Measurements from ENCODE around the gene L3MBTL3.

L3MBTL3 gene

DNA sequence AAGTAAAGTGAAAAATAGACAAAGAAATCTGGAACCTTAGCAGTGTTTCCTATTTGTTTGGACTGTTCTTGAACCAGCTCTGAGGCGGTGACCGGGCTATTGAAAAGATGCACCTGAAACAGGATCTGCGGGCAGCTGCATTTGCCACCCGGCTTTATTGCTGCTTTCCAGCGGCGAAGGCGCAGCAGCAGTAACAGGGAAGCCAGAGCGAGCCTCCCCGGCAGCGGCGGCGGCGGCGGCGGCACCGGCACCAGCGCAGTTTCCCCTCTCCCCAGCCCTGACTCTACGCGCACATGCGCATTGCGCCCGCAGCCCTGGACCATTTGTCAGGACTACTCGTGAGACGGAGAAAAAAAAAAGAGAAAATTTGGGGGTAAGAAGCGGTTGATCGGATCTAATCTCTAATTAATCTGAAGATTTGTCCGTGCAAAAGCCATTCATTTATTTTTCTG, at the start of gene L3MBTL3:
TSS of gene L3MBTL3 (plus strand) at position 290 of the 452 bp plus-strand sequence. CDS start 24,119 bp downstream, outside the sequence.
- peak; percentile 87 for DNase-seq (ENCODE audit: low spot score)

DNA sequence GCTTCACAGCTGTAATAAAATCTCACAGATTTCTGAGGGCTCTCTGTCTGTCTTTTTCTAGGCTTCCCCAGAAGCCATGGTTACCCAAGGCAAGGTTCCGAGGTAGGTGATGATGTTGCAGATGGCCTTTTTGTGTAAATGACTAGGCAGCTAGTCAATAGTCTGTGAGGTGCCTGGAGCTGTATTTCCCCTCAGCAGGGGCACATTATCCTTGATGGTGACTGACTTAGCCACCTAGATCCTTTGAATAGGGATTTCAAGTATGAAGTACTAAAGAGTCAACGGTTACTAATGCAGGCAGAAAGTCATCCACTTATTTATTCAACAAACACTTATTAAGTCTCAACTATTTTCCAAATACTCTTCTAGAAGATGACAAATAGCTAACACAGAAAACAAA, 49.3 kb upstream of the L3MBTL3 start:
- no peak for DNase-seq (ENCODE audit: low spot score)

DNA sequence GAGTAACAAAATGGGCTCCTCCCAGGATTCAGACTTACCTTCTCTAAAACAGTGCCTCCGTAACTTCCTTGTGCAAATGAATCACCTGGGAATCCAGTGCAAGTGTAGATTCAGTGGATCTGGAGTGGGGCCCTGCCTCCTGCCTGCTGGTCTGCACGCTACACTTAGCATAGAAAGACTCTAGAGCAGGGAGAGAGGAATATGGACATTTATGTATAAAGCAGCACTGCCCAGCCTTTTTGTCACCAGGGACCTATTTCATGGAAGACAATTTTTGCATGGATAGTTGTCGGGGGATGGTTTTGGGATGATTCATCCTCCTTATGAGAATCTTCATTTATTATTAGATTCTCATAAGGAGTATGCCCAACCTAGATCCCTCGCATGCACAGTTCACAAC, 42.3 kb upstream of the L3MBTL3 start:
- DNase-seq (ENCODE audit: low spot score): no peak

DNA sequence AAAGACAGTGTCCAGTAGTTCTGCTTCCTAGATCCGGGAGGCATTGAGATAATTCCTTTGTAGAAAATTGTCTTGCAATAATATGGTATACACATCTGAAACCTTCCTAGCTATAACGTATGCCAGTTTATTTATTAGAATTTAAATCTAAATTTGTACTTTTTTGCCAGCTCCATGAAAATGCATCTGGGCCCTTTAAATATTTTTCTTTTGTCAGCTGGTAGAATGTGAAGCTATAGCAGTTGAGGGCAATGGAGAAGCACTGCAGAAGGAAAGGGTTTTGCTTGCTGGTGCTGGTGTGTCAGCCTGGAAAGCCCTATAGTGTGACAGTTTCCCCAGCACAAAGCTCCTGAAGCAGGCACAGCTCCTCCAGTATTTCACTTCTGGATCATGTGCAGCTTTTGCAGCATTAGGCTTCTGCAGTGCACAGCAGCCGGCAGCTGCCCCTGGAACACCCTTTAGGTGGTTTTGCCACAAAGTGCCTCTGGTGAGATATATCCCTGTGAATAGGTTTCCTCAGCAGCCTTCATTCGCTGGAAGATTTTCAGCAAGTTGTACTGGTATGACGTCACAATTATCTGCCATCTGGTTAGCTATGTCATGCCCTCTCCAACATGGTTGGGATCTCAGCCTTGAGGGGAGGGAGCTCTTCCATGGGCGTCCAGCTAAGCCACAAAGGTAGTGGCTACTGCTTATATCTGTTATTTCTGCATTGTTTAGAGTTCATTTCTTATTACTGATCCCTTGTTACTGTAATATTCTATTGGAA, 40.0 kb upstream of the L3MBTL3 start:
- DNase-seq (ENCODE audit: low spot score): no peak

DNA sequence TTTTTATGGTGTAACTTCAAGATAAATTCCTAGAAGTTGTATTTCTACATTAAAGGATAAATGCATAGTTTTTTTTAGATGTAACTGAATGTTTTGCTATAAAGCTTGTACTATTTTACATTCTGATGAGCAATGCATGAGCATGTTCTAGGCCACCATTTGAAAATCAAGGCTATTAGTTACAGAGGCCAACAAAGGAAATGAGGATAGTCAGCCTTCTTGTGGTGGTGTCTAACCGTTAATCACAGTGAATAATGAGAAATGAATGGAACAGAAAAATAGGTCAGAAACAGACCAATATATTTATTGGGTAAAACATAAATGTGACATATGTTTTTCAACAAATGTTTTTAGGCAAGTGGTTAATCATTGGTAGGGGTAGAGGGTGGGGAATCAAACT, 37.6 kb upstream of the L3MBTL3 start:
- DNase-seq (ENCODE audit: low spot score): no peak

DNA sequence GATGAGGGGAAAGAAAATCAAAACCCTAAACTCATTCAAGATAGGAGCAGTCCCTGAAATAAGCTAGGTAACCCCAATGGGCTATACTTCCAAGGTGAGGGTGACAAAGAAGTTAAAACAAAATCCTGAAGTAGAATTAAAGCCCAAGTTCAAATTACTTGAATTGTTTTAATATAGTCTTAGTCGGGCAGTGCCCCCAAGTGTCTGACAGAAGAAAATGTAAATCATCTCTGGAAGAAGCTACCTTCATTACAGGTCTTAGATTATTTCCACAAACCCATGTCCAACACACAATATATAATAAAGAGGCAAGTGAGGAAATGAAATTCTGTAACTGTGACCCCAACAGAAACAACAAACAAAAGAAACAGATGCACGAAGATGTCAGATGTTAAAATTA, 36.8 kb upstream of the L3MBTL3 start:
- no peak for DNase-seq (ENCODE audit: low spot score)

DNA sequence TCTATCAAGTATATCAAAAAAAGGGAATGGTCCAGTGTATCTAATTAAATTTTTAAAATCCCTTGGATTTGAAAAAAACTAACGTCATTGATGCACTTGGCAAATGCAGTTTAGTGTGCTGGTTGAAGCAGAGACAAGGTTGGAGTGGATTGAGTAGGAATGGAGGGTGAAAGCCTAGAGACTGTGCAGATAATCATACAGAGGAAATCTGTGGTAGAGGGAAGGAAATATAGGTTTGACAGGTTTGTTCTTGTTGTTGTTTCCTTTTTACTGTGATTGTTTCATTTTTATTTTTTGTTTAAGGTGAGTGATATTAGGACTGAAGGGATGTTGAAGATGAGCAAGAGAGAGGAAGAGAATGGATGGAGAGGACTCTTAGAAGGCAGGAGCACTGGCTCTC, 29.0 kb upstream of the L3MBTL3 start:
- no peak for DNase-seq (ENCODE audit: low spot score)

DNA sequence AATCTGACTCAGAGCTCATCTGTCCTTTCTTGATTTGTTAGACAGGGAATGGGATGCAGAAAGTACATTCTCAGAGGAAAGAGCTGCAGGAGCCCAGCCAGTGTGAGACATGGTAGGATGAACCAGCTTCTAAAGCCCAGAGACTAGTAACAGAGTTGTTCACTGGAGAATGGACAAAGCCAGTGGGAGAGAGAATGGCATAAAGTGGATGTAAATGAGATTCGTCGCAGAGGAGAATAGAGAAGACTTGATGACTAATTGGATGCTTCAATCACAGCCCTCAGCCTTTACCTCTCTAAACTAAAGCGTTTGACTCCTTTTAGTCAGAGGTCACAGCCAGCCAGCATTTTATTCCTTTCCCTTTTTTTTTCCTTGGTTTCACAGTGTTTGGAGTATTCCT, 25.5 kb upstream of the L3MBTL3 start:
- no peak for DNase-seq (ENCODE audit: low spot score)

DNA sequence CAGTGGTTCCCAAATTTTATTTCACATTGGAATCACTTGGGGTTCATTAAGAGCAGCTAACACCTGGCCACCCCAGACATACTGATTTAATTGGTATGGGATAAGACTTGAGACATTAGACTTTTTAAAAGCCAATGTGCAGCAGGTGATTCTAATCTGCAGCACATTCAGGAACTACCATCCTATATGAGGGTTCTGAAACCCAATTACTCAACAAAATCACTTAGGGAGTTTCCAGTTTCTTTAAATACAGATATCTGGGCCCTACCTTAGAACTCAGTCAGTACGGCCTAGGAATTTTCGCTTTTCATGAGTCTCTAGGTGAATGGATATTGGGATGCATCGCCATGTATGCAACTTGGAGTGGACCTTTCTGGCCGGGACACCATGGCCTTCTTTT, 24.0 kb upstream of the L3MBTL3 start:
- DNase-seq (ENCODE audit: low spot score): no peak

DNA sequence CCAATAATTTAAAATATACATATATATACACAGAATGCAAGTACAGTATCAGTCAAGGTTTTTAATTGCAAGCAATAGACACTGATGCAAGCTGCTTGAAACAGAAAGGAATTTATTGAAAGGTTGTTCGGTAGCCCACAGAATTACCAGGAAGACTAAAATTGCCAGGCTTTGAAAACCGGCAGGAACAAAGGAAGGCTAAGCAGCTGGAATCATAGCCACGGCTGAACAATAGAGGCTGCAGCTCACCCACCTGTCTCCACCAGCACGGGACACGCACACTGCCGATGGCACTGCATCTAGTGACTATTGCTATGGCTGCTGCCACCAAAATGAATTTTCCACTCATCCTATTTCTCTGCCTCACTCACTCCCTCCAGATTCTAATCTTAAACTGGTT, 22.0 kb upstream of the L3MBTL3 start:
- DNase-seq (ENCODE audit: low spot score): no peak

DNA sequence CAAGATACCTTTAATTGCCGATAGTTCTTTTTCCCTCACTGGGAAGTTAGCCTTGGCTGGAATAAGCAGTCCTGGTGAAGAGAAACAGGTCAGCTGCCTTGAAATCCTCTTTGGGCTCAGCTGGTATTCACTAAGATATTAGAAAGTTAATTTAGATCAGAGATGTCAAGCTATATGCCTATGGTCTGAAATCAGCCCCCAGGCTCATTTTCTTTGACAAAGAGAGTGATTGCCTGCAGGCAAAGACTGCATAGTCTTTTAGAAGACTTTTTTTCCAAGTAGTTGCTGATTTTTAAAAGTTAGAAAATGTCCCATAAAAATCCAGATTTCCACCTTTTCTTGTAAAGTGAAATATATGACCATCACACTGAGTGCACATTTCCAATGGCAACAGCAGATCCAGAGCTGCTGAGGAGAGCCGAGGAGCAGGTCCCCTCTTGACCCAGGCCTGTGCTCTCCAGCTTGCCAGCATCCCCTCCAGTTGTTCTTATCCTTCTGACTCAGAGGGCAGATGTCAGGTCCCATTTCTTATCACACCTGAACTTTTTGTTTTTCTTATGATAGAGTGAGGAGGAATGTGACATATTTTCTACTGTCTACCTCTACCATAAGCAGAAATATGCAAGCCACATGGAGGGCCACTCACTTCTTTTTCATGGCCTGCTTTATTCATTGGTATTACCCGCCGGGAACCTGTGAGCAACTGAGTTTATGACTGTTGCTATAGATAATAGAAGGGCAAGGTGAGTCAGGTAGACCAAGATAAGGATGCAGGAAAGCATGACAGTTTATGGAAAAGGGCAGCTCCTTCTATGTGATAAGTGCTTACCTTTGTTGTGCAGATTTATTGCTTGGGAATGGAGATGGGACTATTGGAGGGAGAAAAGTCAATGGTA, 17.6 kb upstream of the L3MBTL3 start:
- DNase-seq (ENCODE audit: low spot score): no peak

DNA sequence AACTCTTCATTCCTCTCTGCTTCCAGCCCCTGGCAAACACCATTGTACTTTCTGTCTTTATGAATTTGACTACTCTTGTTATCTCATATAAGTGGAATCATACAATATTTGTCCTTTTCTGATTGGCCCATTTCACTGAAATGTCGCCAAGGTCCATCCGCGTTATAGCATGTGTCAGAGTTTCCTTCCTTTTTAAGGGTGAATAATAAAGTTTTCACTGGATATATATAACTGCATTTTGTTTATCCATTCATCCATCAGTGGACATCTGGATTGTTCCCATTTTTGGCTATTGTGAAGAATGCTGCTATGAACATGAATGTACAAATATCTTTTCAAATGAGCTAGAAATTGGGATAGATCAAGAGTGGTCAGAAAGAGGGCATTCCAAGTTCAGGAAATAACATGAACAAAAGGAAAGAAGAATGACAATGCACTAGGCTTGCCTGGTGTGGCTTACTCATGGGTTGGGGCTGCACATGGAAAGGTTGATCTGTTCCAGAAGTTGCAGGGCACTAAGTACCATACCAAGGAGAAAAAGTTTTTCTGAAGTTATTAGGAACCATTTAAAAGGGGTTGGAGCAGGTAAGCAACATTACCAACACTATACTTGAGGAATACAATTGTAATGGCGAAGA, 10.0 kb upstream of the L3MBTL3 start:
- DNase-seq (ENCODE audit: low spot score): no peak

DNA sequence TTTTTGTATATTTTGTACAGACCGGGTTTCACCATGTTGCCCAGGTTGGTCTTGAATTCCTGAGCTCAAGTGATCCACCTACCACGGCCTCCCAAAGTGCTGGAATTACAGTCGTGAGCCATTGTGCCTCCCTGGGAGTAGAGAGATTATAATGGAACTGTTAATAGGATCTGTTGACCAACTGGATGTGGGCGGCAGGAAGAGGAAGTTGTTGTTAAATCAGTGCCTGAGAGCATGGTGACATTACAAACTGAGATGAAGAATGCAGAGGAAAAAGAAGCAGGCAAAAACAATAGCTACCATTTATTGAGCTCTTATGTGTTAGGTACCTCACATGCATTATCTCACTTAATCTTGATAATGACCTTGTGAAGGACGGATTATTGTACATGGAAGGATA, 9.2 kb upstream of the L3MBTL3 start:
- DNase-seq (ENCODE audit: low spot score): no peak

DNA sequence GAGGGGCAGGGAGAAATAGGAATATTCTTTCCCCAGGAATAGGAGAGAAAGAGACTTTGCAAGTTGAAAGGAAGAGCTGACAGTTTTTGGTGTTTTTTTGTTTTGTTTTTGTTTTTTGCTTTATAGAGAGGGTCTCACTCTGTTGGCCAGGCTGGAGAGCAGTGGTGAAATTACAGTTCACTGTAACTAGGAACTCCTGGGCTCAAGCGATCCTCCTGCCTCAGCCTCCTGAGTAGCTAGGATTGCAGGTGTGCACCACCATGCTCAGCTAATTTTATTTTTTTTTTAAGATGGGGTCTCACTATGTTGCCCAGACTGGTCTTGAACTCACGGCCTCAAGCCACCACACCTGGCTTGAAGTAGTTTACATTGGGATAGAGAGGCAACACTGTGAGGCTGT, 8.0 kb upstream of the L3MBTL3 start:
- DNase-seq (ENCODE audit: low spot score): no peak

DNA sequence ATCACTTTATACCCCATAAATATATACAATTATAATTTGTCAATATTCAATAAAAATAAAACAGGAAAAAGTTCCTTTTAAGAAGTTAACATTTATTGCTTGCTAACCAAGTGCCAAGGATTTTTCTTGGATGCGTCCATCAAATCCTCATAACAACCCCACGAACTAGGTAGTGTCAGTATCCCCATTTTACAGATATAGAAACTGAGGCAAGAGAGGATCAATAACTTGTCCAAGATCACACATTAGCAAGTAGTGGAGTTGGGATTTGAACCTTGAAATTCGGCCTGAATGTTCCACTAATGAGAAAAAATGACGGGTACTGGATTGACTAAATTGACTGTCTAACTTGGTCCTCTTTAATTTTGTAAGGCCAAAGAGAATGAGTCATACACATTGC, 5.7 kb upstream of the L3MBTL3 start:
- DNase-seq (ENCODE audit: low spot score): no peak

DNA sequence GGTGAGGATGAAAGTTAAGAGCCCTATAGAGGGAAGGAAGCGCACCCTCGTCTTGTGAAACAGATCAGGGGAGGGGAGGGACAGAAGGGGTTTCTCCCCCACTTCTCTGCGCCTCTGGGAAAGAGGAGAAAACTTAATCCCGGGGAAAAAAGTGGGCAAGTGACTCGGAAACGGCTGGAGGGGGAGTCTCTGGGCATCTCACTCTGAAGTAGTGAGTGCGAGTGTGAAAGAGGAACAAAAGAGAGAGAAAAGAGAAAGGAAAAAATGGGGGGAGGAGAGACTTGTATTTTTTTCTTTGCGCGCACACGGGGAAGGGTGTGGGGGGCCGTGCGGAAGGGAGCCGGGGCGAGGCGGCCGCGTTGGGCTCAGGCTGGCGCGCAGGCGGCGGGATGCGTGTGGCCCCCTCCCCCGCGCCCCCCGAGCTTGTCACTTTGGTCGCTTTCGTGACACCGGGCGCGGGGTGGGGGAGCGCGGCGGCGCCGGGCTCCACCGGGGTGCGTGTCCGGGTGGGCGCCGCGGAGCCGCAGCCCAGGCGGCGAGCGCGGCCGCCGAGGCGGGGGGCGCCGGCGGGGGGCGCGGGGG, 454 bp downstream of the L3MBTL3 start:
- DNase-seq (ENCODE audit: low spot score): peak; percentile 22

DNA sequence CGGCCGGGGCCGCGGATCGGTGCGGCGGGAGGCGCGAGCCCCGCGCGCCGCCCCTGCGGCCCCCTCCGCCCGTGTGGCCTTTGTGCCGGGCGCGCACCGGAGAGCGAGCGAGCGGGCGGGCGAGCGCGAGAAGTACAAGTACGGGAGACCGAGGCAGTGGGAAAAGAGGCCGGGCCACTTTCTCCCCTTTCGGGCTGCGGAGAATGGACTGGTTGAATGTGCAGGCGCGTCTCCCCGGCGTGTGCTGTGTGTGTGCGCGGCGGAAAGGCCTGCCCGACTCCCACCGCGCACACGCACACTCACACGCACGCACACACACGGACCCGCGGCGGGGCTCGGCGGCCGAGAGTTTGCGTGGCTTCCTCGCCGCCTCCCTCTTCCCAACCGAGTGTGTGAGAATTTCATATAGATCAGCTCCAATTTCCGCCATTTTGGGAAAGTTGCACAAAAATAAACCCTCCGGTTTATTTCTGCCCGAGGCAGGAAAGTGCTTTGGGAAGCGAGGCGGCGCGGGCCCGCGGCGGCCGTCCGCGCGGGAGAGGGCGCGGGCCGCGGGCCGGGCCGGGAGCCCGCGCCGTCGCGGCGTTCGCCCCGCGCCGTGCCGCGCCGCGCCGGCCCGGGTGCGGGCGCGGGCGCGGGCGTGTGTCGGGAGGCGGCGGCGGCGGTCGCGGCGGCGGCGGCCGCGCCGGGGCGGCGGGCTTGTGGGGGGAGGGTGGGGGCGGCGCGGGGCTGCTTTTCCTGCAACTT, 1.1 kb downstream of the L3MBTL3 start:
- peak; percentile 57 for DNase-seq (ENCODE audit: low spot score)

DNA sequence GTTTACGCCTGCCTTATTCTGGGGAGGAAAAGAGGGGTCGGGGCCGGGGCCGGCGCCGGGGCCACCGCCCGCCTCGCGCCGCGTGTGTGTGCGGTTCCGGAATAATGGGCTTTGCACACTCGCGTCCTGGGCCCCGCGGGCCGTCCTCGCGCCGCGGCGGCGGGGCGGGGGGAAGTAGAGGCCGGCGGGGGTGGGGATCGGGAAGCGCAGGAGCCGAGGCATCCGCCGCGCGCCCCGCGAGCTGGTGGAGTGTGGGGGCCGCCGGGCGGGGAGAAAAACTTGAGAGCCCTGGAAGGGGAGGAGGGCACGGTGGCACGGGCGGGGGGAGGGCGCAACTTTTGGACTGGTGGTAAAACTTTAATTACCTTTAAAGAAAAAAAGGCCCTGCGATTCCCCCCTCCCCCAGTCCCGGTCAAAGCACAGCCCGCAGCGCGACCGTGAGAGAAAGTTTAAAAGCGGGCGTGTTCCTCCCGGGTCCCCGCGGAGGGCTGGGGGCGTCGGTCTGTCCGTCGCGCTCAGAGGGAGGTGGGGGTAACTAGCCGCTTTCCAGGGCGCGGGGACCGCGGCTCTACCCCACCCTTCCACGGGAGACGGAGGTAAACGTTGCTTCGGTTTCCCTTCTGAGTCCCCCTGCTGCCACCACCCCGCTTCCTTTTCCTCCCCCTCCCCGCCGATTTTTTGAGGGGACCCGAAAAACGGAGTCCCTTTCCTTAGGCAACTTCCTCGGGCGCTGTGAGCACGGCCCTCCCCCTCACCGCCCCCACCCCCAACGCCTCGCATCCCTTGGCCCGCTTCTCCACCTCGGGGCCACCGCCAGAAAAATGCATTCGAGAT, 1.9 kb downstream of the L3MBTL3 start:
- peak; percentile 21 for DNase-seq (ENCODE audit: low spot score)

DNA sequence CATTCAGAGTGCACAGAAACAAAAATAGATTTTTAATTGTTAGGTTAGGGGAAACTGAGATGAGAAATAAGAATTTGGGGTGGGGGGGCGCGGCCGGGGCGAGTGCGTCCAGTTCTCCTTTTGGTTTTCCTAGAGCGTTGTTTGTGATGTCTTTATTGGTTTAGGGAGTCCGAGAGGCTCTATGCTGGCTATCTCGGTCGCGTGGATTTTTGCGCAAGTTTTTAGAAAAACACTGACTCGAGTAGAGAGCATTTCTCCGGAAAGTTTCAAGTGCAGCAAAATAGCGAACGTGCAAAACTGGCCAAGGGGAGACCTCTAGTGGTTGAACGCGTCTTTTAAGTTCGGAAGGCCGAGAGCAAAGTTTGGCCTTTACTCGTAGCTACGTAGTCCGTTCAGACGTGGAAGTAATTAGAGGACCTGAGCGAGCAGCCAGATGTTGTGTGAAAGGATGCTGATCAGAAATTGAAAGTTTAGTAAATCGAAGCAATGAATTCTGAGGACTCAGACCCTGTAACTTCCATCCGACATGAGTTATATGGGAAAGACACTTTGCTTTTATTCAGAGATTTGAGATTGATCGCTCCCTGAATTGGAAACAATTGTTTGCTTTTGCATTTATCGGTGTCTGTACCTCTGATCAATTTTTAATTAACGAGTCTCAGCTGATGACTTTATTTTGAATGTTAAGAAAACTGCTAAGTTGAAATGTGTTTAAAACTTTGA, 2.7 kb downstream of the L3MBTL3 start:
- peak; percentile 61 for DNase-seq (ENCODE audit: low spot score)

DNA sequence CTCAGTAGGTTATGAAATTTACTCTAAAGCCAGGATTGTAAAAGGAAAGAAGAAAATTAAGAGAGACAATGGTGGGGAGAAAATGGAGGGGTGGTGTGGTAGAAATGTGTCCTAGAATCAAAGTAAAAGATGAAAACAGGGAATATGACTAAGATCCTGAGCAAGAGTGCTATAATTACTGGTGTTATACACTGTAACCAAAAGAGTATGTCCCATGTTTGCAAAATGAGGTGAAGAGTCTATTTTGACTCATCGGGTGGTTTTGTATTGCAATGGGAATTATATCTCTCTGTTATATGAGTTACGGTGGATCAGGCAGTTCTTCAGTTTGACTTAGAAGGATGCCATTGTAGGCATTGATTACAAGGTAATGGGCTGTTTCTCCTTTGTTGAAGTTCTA, 8.5 kb downstream of the L3MBTL3 start:
- no peak for DNase-seq (ENCODE audit: low spot score)
